ENCODE results near the gene PSAP.

PSAP gene

GRCh38 chr10:71850021-71850742 is 869 bp downstream of the PSAP start:
- peak overlapping the region; percentile 82 for H3K4me3 ChIP-seq
- no peak for TF ChIP-seq FOXP2 (optimal IDR thresholded peaks at IDR 0.05; ENCODE audit: control extremely low read depth, extremely low read length, insufficient read depth)
- TF ChIP-seq POLR2AphosphoS5 (IDR thresholded peaks at IDR 0.05; ENCODE audit: borderline replicate concordance, low read depth, low read length): no peak
- no peak for TF ChIP-seq EZH2 (IDR thresholded peaks at IDR 0.05)
- no peaks in the 10 kb centered on the region for H3K36me3 ChIP-seq (ENCODE audit: insufficient read depth, low read length)
- DNase-seq (ENCODE audit: low read depth, low spot score): no peak
- peak overlapping the region; percentile 84 for H3K9ac ChIP-seq (ENCODE audit: insufficient read length)
- no peaks in the 10 kb centered on the region for H3K9me3 ChIP-seq (ENCODE audit: low read depth, low read length)
- H3K27ac ChIP-seq: no peak overlapping the region

- no peak overlapping the region for H3K9ac ChIP-seq (ENCODE audit: insufficient read length)
These were observed 1.6 kb downstream of the PSAP start for GRCh38 chr10:71849461-71849908.

GRCh38 chr10:71848325-71849275 is 2.5 kb downstream of the PSAP start:
- H3K9me3 ChIP-seq (ENCODE audit: low read depth, low read length): no peaks in the 10 kb centered on the region
- no peak overlapping the region for H3K9ac ChIP-seq (ENCODE audit: insufficient read length)
- no peak for TF ChIP-seq EZH2 (IDR thresholded peaks at IDR 0.05)
- no peak for TF ChIP-seq FOXP2 (optimal IDR thresholded peaks at IDR 0.05; ENCODE audit: control extremely low read depth, extremely low read length, insufficient read depth)
- TF ChIP-seq POLR2AphosphoS5 (IDR thresholded peaks at IDR 0.05; ENCODE audit: borderline replicate concordance, low read depth, low read length): no peak
- H3K36me3 ChIP-seq (ENCODE audit: insufficient read depth, low read length): no peaks in the 10 kb centered on the region
- H3K27ac ChIP-seq: no peak overlapping the region
- no peak overlapping the region for H3K4me3 ChIP-seq
- no peak for DNase-seq (ENCODE audit: low read depth, low spot score)

More at GRCh38 chr10:71849461-71849908, 1.6 kb downstream of the PSAP start:
- DNase-seq (ENCODE audit: low read depth, low spot score): no peak
- H3K27ac ChIP-seq: no peak overlapping the region
- no peaks in the 10 kb centered on the region for H3K9me3 ChIP-seq (ENCODE audit: low read depth, low read length)
- H3K36me3 ChIP-seq (ENCODE audit: insufficient read depth, low read length): no peaks in the 10 kb centered on the region
- peak overlapping the region; percentile 82 for H3K4me3 ChIP-seq
- TF ChIP-seq FOXP2 (optimal IDR thresholded peaks at IDR 0.05; ENCODE audit: control extremely low read depth, extremely low read length, insufficient read depth): no peak
- TF ChIP-seq POLR2AphosphoS5 (IDR thresholded peaks at IDR 0.05; ENCODE audit: borderline replicate concordance, low read depth, low read length): no peak
- TF ChIP-seq EZH2 (IDR thresholded peaks at IDR 0.05): no peak

- TF ChIP-seq FOXP2 (optimal IDR thresholded peaks at IDR 0.05; ENCODE audit: control extremely low read depth, extremely low read length, insufficient read depth) (no peak), EZH2 (IDR thresholded peaks at IDR 0.05) (no peak), POLR2AphosphoS5 (IDR thresholded peaks at IDR 0.05; ENCODE audit: borderline replicate concordance, low read depth, low read length) (no peak)
- Histone ChIP-seq H3K9me3 (ENCODE audit: low read depth, low read length) (no peaks in the 10 kb centered on the region), H3K36me3 (ENCODE audit: insufficient read depth, low read length) (no peaks in the 10 kb centered on the region), H3K27ac (no peak overlapping the region), H3K4me3 (no peak overlapping the region), H3K9ac (ENCODE audit: insufficient read length) (no peak overlapping the region)
- no peak for DNase-seq (ENCODE audit: low read depth, low spot score)
These were observed 3.6 kb downstream of the PSAP start for GRCh38 chr10:71847418-71847817.

GRCh38 chr10:71846816-71847215 is 4.2 kb downstream of the PSAP start:
- TF ChIP-seq EZH2 (IDR thresholded peaks at IDR 0.05) (no peak), POLR2AphosphoS5 (IDR thresholded peaks at IDR 0.05; ENCODE audit: borderline replicate concordance, low read depth, low read length) (no peak), FOXP2 (optimal IDR thresholded peaks at IDR 0.05; ENCODE audit: control extremely low read depth, extremely low read length, insufficient read depth) (no peak)
- Histone ChIP-seq H3K9me3 (ENCODE audit: low read depth, low read length) (no peaks in the 10 kb centered on the region), H3K9ac (ENCODE audit: insufficient read length) (no peak overlapping the region), H3K27ac (no peak overlapping the region), H3K4me3 (no peak overlapping the region), H3K36me3 (ENCODE audit: insufficient read depth, low read length) (no peaks in the 10 kb centered on the region)
- DNase-seq (ENCODE audit: low read depth, low spot score): no peak

GRCh38 chr10:71845410-71846405 is 5.3 kb downstream of the PSAP start:
- DNase-seq (ENCODE audit: low read depth, low spot score): no peak
- H3K9ac ChIP-seq (ENCODE audit: insufficient read length): no peak overlapping the region

GRCh38 chr10:71844695-71845094 is 6.4 kb downstream of the PSAP start:
- no peak overlapping the region for H3K4me3 ChIP-seq
- no peaks in the 10 kb centered on the region for H3K9me3 ChIP-seq (ENCODE audit: low read depth, low read length)
- no peak for TF ChIP-seq FOXP2 (optimal IDR thresholded peaks at IDR 0.05; ENCODE audit: control extremely low read depth, extremely low read length, insufficient read depth)
- no peak for TF ChIP-seq EZH2 (IDR thresholded peaks at IDR 0.05)
- TF ChIP-seq POLR2AphosphoS5 (IDR thresholded peaks at IDR 0.05; ENCODE audit: borderline replicate concordance, low read depth, low read length): no peak

More at GRCh38 chr10:71845410-71846405, 5.3 kb downstream of the PSAP start:
- H3K36me3 ChIP-seq (ENCODE audit: insufficient read depth, low read length): no peaks in the 10 kb centered on the region
- no peaks in the 10 kb centered on the region for H3K9me3 ChIP-seq (ENCODE audit: low read depth, low read length)
- H3K27ac ChIP-seq: 0 out of 2 replicates have a peak overlapping the region, but pooled peaks have one; percentile 9
- TF ChIP-seq FOXP2 (optimal IDR thresholded peaks at IDR 0.05; ENCODE audit: control extremely low read depth, extremely low read length, insufficient read depth) (no peak), POLR2AphosphoS5 (IDR thresholded peaks at IDR 0.05; ENCODE audit: borderline replicate concordance, low read depth, low read length) (no peak), EZH2 (IDR thresholded peaks at IDR 0.05) (no peak)
- no peak overlapping the region for H3K4me3 ChIP-seq

More at GRCh38 chr10:71844695-71845094, 6.4 kb downstream of the PSAP start:
- no peak for DNase-seq (ENCODE audit: low read depth, low spot score)
- Histone ChIP-seq H3K27ac (no peak overlapping the region), H3K36me3 (ENCODE audit: insufficient read depth, low read length) (no peaks in the 10 kb centered on the region), H3K9ac (ENCODE audit: insufficient read length) (no peak overlapping the region)
